ENCODE measurements around the gene CCDC68.

Gene CCDC68

GRCh38 chr18:54904581-54904980 lies 54.7 kb downstream of the CCDC68 start:
- peaks cover 6% of the 10 kb centered on the region for H3K4me1 Mint-ChIP-seq
- H3K27me3 Mint-ChIP-seq (ENCODE audit: low read depth), result no peaks in the 10 kb centered on the region
- TF ChIP-seq CTCF (IDR thresholded peaks at IDR 0.05; ENCODE audit: unreplicated experiment in 3 of 3), result no peak

GRCh38 chr18:54900290-54900689 lies 59.0 kb downstream of the CCDC68 start:
- Mint-ChIP-seq H3K36me3 (ENCODE audit: low read depth) (no peaks in the 10 kb centered on the region), H3K27ac (no peak overlapping the region), H3K4me1 (no peaks in the 10 kb centered on the region), H3K27me3 (ENCODE audit: low read depth) (no peaks in the 10 kb centered on the region), H3K4me3 (no peak overlapping the region), H3K9me3 (peaks cover 2% of the 10 kb centered on the region)
- no peak for TF ChIP-seq CTCF (IDR thresholded peaks at IDR 0.05; ENCODE audit: unreplicated experiment in 3 of 3)

More at GRCh38 chr18:54904581-54904980, 54.7 kb downstream of the CCDC68 start:
- Mint-ChIP-seq H3K9me3 (peaks cover 2% of the 10 kb centered on the region), H3K27ac (no peak overlapping the region), H3K36me3 (ENCODE audit: low read depth) (no peaks in the 10 kb centered on the region), H3K4me3 (no peak overlapping the region)

GRCh38 chr18:54899500-54899899 lies 59.8 kb downstream of the CCDC68 start:
- H3K27me3 Mint-ChIP-seq (ENCODE audit: low read depth), result no peaks in the 10 kb centered on the region
- peaks cover 2% of the 10 kb centered on the region for H3K9me3 Mint-ChIP-seq
- no peaks in the 10 kb centered on the region for H3K36me3 Mint-ChIP-seq (ENCODE audit: low read depth)
- H3K27ac Mint-ChIP-seq, result no peak overlapping the region
- H3K4me1 Mint-ChIP-seq, result no peaks in the 10 kb centered on the region
- H3K4me3 Mint-ChIP-seq, result no peak overlapping the region
- no peak for TF ChIP-seq CTCF (IDR thresholded peaks at IDR 0.05; ENCODE audit: unreplicated experiment in 3 of 3)

GRCh38 chr18:54888933-54889332 lies 70.3 kb downstream of the CCDC68 start:
- no peaks in the 10 kb centered on the region for H3K4me1 Mint-ChIP-seq
- no peaks in the 10 kb centered on the region for H3K9me3 Mint-ChIP-seq
- no peak for TF ChIP-seq CTCF (IDR thresholded peaks at IDR 0.05; ENCODE audit: unreplicated experiment in 3 of 3)
- no peak overlapping the region for H3K4me3 Mint-ChIP-seq
- H3K27ac Mint-ChIP-seq, result no peak overlapping the region
- no peaks in the 10 kb centered on the region for H3K27me3 Mint-ChIP-seq (ENCODE audit: low read depth)
- H3K36me3 Mint-ChIP-seq (ENCODE audit: low read depth), result no peaks in the 10 kb centered on the region

GRCh38 chr18:54888378-54888777 lies 70.9 kb downstream of the CCDC68 start:
- Mint-ChIP-seq H3K27me3 (ENCODE audit: low read depth) (no peaks in the 10 kb centered on the region), H3K4me1 (no peaks in the 10 kb centered on the region), H3K9me3 (no peaks in the 10 kb centered on the region), H3K36me3 (ENCODE audit: low read depth) (no peaks in the 10 kb centered on the region), H3K27ac (no peak overlapping the region), H3K4me3 (no peak overlapping the region)
- TF ChIP-seq CTCF (IDR thresholded peaks at IDR 0.05; ENCODE audit: unreplicated experiment in 3 of 3), result no peak

- no peak for TF ChIP-seq CTCF (IDR thresholded peaks at IDR 0.05; ENCODE audit: unreplicated experiment in 3 of 3)
- Mint-ChIP-seq H3K27ac (no peak overlapping the region), H3K4me3 (no peak overlapping the region), H3K27me3 (ENCODE audit: low read depth) (peaks cover 4% of the 10 kb centered on the region), H3K9me3 (no peaks in the 10 kb centered on the region), H3K4me1 (peaks cover 5% of the 10 kb centered on the region), H3K36me3 (ENCODE audit: low read depth) (no peaks in the 10 kb centered on the region)
These were observed 75.3 kb downstream of the CCDC68 start for GRCh38 chr18:54883816-54884604.
